Activated T-helper 1 cell treated with Interleukin-2 at 50 U/mL for 16 hours (primary cell): ENCODE measurements around the gene CLDN24.

ENCODE experiments used
- DNase-seq: peaks from one replicate; pipeline ENCODE4 v3.0.0-alpha.2; 2020; ENCODE audit warnings: low read depth

The CLDN24 gene

DNA sequence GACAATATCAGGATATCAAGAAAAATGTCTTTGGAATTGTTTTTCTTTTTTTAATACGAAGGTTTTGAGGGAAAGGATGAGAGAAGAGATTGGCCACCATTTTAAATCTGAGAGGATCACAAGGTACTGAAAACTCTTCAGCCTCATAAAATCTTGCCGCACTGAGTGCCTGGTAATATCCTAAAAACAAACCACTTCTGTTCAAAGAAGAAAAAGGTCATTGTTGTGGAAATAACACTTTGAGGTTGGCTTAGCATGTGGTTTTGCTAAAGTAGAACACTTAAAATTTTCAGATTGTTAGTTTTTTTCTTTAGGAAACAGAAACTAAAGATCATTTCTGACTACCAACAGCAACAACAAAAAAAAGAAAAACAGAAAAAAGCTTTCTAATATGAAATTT lies 1.1 kb downstream of the CLDN24 start:
- DNase-seq = no peak

DNA sequence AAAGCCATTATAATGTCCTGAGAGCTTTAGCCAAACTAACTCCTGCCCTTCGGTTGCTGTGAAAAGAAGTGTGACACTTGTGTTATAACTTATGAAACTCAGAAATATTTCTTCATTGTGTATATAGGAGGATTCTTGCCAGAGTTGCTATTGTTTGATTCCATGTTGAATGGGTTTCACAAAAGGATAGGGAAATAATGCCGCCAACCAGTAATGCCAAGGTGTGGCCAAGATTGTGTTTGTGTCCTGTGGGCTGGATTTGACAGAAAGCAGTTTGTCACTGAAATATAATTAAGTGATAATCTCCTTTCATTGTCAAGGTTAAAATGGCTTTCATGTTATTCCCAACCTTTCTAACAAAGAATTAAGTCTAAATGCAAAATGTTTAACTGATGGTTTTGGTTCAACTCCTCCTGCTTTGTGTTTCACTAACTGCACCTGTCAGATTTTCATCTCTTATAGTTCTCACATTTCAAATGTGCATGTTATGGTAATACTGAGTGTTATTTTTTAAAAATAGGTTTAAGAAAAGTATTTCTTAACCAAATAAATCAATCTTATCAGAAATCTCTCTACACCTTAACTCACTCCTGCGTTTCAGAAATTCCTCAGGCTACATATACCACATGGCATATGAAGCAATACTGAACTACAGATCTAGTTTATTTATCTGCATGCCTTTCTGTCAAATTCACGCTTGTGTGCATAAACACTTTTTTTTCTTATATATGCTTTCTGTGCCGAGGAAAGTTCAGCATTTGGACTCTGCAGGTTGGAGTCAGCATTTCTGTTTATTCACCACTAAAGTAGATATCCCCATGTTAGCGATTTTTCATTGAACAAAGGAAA lies 1.8 kb downstream of the CLDN24 start, which contains the start of gene CLDN22:
CLDN22 (minus strand) TSS at position 66 of the 849 bp plus-strand sequence; CDS start at position 8, 58 bp downstream.
- no peak for DNase-seq

- DNase-seq = no peak
These were observed 3.6 kb downstream of the CLDN24 start for GRCh38 chr4:183318656-183319055.

DNA sequence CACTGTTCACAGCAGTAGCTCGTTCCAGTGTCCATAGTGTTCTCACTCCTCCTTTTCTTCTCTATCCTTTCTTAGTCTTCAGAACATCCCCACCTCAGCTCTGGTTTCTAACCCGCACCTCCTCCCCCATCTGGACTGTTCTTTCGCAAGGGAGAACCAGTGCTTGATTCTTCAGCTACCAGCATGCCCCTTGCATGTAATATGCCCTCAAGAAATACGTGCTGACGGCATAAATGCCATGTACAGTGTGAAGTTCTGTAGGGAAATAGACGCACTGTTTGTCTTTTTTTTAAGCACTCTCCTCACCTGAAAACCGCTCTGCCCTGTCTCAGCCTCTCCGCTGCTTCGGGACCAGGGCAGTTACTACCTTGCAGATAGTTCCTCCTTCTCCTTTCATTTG lies 7.4 kb downstream of the CLDN24 start:
- no peak for DNase-seq

DNA sequence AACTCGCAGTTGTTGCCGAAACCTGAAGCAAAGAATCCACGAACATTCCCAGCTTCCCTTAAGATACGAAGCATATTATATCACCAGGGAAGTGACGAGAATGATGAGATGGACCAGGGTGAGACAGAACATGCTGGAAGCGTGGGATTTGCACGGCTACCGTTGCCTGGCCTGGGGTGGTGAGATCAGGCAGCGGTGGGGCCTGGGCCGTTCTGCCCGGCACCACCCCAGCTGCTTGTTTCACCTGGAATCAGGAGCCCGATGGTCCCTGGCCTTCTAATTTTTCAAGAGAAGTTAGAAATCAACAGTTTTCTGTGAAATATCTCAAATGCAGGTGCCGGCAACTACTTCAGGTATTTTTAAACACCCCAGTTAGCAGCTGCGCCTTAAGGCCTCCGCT lies 7.9 kb downstream of the CLDN24 start:
- no peak for DNase-seq

GRCh38 chr4:183312841-183313240 lies 9.4 kb downstream of the CLDN24 start:
- DNase-seq = no peak

DNA sequence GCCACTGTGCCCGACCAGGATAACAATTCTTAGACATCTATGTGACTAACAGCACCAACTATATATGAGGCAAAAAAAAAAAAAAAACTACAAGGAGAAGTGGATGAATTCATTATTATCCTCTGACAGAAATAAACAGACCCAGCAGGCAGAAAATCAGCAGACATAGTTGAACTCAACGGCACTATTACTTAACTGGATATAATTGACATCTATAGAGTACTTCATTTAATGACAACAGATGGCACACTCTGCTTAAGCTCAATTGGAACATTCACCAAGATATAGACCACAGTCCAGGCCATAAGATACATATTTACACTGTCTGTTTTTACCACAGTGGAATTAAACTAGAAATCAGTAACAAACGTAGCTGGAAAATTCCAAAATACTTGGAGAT lies 15.4 kb downstream of the CLDN24 start:
- no peak for DNase-seq

DNA sequence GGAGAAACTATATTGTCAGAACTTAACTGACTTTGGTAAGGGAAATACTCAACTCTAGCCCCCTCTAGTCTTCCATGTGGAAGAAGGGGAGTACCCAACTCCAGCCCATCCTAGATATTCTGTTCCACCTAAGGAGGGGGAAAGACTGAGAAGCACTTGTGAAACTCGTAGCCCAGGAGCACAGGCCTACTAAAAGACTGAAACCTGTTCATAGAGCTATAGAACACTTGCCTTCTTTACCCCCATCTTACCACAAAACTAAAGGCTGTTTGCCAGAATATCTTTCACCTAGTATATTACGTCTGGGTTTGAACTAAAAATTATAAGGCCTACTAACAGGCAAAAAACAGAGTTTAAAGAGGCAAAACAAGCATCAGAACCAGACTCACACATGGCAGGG lies 17.7 kb downstream of the CLDN24 start:
- DNase-seq = no peak

- no peak for DNase-seq
These were observed 18.2 kb downstream of the CLDN24 start for GRCh38 chr4:183304067-183304466.

- no peak for DNase-seq
These were observed 18.9 kb downstream of the CLDN24 start for GRCh38 chr4:183303301-183303700.

GRCh38 chr4:183300655-183301054 lies 21.6 kb downstream of the CLDN24 start:
- DNase-seq = no peak

DNA sequence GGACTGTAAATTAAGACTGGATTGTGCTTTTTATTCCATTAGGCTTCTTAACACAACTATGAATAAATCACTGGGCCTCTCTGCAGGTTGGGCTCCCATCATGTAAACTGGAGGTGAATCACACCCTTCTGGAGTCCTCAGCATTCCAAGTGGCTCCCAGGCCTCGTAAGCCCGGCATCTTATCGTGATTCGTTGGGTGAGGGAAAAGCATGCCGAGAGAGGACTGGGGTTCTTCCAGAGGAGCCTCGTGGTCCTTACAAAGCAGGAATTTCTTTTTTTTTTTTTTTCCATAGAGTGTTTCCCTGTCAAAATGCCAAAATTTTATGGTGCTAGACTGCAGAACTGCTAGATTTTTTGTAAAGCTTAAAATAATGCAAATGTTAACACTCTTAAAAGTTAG lies 22.2 kb downstream of the CLDN24 start:
- DNase-seq = no peak

DNA sequence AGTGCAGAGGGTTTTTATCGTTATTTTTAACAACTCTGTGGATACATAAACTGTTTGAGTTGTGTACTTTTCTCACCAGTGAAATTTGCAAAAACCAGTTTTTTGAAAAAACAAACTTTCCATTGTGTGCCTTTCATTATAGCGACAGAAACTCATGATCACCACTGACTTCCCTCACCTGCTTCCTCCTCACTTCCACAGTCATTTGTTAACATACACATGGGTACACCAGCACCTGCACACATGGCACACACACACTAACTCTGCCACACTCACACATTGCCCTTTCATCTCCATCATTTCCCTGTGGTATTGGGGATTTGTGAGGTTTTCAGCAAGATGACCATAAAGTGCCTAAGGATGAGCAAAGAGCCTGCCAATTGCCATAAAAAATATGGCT lies 22.8 kb downstream of the CLDN24 start:
- no peak for DNase-seq

DNA sequence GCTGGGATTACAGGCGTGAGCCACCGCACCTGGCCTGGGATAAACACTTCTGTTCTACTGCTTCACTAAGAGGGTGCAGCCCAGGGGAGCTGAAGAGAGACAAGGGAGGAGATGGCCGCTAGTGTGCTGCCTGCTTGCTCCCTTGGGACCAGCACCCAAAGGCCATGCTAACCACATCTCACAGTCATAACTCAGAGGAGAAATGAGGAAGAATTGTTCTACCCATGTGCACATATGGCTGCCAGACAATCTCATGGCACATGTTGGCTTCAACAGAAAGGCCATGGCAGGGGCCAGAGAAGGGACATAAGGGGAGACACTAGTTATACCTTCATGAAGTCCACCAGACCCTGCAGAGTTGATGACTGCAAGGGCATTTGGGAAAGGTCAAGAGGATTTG lies 24.6 kb downstream of the CLDN24 start:
- no peak for DNase-seq

DNA sequence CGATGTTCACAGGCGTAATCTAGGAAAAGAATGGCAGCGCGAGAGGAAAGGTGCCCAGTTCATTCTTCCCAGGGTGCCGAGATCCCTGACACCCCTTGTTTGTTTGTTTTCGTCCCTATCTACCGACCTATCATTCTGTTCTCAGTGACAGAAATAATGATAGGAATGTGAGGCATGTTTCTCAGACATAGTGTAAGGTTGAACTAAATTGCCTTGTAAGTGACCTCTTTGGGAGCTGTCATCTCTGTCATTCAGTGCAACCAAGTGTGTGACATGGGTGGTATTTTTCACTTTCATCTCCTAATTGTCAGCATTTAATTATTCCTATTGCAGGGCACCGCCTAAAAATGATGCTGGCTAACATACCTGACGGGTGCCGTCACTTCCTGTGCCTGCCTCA lies 26.5 kb downstream of the CLDN24 start:
- DNase-seq = no peak

DNA sequence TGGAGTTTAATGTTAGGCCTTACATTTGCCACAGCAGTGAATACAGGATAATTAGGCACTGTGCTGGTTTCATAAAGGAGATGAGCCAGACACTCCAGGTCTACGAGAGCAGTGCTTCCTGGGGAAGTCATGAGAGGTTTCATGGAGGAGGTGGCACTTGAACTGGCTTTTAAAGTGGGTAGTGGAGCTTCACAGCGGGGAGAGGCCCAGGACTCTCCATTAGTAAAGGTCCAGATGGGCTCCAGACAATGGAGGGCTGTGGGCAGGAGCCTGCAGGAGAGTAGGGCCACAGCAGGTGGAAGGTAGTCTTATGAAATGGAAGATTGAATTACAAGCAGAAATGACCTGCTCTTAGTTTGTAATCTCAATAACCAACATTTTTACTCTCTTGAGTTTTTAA lies 31.2 kb downstream of the CLDN24 start:
- DNase-seq = no peak

- no peak for DNase-seq
These were observed 32.5 kb downstream of the CLDN24 start for GRCh38 chr4:183289688-183290087.

DNA sequence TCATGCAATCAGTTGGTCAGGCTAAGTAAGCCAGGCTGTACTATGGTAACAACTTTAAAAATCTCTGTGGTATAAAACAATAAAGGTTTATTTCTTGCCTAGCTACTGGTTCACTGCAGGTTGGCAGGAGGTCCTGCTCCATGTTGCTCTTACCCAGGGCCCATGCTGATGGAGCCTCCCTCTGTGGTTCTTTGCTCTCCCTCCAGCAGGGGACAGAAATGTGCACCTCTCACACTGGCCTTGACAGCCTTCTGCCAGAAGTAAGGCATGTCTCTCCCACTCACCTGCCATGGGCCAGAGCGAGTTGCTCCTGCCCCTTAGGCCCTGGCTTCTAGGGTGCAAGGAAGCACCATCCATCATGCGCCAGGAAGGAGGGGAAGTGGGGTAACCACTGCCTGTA lies 33.3 kb downstream of the CLDN24 start:
- no peak for DNase-seq

DNA sequence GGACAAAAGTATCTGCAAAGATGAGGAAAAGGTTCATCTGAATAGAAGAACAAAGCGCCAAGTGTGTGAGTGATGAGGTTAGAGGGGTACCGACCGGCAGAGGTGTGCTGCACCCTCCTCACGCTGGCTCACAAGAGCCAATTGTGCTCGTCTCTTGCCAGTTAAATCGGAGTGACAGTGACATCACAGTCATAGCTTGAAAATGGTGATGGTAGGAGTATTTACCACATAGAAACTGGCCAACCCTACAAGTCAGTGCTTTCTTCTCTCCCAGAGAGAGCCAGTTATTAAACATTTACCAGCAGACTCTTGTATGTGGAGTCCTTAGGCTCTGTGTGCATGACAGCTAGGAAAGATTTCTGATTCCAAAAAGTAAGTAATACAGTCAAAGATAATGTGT lies 34.5 kb downstream of the CLDN24 start:
- DNase-seq = no peak

DNA sequence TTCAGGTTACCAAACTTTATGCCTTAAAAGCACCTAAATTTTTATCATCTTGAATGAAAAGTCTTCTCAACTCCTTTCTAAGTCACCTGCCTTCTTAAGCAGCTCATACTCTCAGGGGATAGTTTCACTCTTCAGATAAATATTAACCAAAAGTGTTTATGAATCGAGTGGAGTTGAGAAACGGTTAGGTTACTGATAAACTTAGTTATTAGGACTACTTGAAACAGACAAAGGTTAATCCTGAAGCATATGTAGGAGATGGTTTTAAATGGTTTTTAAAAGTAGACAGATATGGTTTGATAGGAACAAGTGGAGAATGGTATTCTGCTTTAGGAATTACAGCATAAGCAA lies 34.9 kb downstream of the CLDN24 start:
- DNase-seq = no peak

GRCh38 chr4:183286590-183287308 lies 35.5 kb downstream of the CLDN24 start:
- no peak for DNase-seq

DNA sequence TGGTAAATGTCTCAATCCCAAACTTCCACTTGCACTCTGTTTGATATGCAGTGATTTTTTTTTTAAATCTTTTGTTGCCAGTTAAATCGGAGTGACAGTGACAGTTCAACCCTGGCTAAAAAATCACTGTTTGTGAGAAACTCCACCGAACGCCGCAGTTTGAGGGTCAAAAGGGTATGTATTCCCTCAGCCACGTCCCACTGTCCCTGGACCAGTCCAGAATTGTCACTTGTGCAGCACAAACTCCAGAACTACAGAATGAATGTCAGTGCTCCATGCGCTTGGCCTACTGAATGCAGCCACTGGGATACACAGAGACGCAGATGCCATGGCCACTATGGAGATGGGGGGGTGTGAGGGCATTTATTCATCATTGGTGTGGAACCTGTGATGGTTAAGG lies 36.3 kb downstream of the CLDN24 start:
- no peak for DNase-seq

GRCh38 chr4:183284965-183285364 lies 37.3 kb downstream of the CLDN24 start:
- DNase-seq = no peak
